Globus pallidus (tissue), 1 donor: ENCODE results near the gene TLK2.

Experiments
- DNase-seq: peaks from one replicate; pipeline ENCODE4 v3.0.0-alpha.2; 2015; ENCODE audit warnings: low spot score

TLK2 gene

DNA sequence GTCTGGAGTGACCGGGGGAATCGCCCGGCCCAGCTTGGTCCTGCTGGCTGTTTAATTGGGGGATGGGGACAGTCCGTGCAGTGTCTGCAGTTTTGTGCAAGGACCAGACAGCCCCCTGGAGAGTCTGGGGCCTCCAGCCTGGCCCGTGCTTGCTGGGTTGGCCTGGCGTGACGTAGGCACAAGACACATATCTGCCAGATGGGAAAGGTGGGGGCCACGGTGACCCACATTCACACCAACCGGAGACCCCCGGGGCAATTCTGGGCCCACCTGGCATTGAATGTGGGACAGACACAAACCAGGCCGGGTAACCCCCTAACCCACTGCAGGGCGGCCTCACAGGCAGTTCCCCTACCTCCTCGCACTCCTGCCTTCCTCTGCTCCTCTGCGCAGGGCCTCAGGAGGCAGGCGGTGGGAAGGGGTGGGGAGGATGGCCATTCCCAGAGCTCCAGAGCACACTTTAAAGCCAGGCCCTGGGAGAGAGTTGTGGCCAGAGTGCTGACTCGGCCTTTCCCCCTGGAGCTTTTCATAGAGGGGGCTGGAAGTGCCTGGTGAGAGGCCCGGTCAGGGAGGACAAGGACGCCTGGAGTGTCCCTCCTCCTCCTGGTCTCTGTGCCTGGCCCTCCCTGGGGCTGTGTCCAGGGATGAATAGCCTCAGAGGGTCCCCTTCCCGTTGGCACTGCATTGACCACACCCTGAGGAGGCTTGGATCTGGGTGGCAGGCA lies 150.4 kb downstream of the TLK2 start:
- no peak for DNase-seq

GRCh38 chr17:62629556-62630364 lies 151.1 kb downstream of the TLK2 start:
- DNase-seq, result no peak

DNA sequence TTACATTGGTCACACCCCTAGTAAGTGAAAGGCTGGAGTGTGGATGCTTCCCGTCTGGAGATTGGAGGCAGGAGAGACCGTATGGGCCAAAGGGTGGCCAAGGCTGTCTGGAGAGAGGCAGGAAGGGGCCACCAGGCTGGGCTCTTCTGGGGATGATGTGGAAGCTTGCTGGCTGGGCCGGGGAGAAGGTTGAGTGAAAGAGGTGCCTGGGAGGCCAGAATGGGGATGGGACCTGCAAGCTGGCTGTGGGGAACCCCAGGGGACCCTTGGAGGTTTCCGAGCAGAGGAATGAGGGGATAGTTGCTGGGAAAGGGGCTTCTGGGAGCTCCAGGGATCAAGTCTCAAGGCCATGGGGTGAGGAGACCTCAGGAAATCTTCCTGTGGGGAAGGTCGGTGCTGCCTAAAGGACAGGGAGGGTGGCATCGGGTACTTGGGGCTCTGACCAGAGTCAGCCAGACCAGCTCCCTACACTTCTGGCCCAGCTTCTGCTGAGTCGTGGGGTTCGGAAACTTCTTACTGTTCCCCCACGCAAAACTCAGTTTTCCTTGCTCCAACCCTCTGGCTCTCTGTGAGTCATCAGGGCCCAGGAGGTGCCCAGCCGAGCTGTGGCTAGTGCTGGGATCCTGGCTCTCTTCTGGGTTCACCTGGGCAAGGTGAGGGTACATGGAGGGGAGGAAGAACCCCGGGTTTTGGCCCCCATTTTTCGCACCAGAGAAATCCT lies 151.9 kb downstream of the TLK2 start:
- no peak for DNase-seq

DNA sequence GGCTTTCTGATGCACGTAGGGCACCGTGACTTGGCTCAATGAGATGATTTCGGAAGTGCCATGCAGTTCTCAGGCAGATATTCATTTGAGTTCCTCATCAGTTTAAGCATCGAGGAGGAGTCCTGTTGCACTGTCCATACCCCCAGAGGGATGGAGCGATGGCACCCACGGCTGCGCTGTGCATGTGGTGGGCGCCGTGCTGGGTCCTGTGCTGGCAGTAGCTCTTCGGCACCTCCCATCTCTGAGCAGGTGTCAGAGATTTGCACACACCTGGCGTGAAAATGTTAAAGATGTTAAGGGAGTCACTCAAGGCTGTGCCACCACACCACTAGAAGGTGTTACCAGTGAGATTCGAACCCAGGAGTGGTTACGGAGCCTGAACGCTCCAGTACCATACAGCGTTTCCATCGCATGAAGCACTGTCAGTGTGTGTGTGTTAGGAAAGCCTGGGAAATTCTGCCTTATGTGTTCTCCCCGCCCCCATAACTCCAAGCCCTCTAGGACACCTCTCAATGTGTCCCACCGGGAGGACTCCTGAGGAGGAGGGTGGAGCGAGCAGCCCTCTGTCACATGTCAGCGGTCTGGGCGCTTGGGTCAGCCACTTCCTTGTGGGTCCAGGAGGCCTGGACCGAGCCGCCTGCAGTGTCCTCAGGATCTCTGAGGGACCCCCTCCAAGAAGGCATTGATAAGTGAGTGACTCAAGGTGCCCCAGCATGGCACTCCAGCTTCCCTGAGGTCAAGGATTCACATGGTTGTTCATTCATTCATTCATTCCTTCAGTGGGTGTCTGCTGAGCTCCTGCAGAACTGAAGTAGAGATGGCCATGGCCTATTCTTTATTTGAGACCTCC lies 152.7 kb downstream of the TLK2 start:
- no peak for DNase-seq

- no peak for DNase-seq
Observed at GRCh38 chr17:62631936-62632924, 153.6 kb downstream of the TLK2 start.

DNA sequence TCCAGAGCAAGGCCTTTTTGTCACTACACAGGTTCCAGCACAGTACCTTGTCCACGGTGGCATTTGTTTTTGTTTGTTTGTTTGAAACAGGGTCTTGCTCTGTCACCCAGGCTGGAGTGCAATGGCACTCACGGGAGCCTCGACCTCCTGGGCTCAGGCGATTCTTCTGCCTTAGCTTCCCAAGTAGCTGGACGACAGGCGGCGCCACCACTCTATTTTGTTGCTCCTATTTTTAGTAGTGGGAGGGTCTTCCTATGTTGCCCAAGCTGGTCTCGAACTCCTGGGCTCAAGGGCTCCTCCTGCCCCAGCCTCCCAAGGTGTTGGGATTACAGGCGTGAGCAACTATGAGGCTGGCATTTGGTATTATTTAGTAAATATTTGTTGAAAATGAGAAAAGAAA lies 159.2 kb downstream of the TLK2 start:
- DNase-seq, result no peak

GRCh38 chr17:62641153-62641552 lies 162.5 kb downstream of the TLK2 start:
- no peak for DNase-seq

- DNase-seq, result no peak
Observed at GRCh38 chr17:62641951-62642350, 163.3 kb downstream of the TLK2 start.

- DNase-seq, result no peak
Observed at GRCh38 chr17:62643496-62643895, 164.9 kb downstream of the TLK2 start.

- DNase-seq, result peak; percentile 67
Observed at GRCh38 chr17:62644487-62645173, 166.0 kb downstream of the TLK2 start.

DNA sequence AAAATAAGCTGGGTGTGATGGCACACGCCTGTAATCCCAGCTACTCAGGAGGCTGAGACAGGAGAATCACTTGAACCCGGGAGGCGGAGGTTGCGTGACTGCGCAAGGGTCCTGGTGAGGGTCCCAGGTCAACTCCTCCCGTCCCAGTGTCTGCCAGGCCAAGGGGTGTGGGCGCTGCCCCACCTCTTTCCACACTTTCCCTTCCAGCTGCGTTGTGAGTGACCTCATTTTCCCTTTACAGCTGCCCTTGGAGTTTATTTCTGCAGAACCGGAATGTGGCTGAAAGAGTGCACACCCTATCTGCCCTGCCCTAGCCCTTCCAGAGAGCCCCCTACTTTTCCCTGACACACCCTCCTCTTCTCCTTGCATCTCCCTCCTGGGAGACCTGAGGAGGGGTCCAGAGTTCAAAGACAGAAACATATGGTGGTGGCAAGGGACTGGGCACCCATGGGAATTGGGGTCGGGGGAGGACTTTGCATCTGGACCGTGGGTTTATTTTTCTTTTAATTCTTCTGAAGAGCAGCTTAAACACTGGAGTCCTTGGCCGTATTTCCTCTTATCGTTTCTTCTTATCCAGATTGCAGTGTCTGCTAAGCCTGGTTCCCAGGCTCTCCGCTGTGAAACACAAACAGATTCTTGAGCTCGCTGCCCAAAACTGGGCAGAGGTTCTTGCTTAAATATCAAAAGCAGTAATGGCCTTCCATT lies 169.8 kb downstream of the TLK2 start:
- DNase-seq, result no peak

GRCh38 chr17:62648956-62649294 lies 170.3 kb downstream of the TLK2 start:
- no peak for DNase-seq

GRCh38 chr17:62649570-62649969 lies 170.9 kb downstream of the TLK2 start:
- no peak for DNase-seq

- no peak for DNase-seq
Observed at GRCh38 chr17:62650587-62650986, 172.0 kb downstream of the TLK2 start.

GRCh38 chr17:62652251-62653001 lies 173.8 kb downstream of the TLK2 start:
- DNase-seq, result no peak

DNA sequence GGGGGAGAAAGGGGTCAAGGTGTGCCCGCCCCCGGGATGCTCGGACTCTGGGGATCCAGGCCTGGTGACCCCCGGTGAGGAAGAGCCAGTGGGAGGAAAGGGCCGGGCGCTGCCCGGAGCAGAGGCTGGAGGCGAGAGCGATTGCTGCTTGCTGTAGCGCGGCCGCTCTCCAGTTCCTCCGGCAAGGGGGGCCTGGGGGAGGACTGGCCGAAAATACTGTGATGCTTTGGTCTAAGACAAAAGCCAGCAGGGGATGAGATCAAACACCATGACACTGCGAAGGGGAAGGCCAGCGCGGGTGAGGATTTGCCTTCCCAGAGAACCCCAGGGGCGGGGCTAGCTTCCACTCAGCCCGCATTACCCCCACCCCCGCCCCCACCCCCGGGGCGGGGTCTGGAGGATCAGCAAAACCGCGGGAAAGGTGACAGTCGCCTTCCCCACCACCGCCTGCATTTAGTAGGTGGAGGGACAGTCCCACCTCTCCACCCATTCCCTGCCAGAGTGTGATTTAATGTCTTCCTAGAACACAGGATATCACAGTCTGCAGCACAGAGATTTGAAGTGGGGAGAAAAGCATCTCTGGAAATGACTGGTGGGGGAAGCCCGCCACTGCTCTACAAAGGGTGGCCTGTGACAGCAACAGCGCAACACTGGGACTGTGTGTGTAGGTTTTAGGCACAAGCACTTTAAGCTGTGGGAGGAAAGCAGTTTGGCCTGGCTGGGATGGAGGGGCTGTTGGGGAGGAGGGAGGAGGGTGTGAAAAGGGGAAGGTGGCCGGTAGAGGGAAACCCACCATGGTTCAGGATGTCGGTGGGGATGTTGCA lies 174.6 kb downstream of the TLK2 start:
- DNase-seq, result peak; percentile 40

DNA sequence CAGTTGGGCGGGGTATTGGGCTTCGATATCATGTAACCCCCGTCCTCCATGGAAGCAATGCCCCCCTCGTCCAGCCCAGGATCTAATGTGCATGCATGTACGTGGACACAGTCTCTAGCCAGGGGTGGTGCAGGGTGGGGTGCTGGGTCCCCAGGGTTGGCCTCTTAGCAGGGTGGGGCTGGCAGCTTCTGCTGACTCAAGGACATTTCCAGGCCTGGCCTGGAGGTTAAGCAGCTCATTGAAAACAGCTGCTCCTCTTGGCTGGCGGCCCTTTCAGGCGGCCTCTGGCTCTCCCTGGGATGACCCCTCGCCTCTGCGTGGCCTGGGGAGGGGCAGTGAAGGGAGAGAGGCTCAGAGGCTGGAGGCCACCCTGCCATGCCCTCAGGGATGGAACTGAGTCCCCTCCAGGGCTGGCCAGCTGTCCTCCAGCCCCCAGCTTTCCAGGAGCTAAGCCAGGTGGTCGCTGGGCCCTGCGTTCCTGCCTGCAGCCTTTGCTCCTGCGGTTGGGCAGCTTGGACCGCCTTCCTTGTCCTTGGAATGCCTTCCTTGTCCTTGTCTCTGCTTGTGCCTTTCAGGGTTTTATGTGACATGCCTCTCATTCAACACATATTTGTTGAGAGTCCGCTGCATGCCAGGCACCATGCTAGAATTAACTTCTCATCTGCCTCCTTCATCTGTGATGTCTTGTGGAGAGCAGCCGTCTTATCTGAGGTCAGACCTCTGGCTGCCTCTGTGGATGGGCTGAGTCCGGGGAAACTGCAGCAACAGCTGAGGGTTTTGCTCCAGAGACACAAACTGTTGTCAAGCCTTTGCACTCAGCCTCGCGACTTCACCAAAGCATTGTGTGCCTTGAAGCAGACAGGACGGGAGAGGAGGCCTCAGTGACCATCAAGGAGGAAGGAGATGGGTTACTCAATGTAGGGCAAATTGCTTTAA lies 175.5 kb downstream of the TLK2 start:
- DNase-seq, result no peak
